Measurements from ENCODE around the gene OR6V1. TPM values are rescaled to one million over a fixed set of nuclear protein-coding genes. Genes with fewer than 3 reads are reported as not detected.

The OR6V1 gene
- total RNA-seq, 1 donor from 2014 or later, result not detected

DNA sequence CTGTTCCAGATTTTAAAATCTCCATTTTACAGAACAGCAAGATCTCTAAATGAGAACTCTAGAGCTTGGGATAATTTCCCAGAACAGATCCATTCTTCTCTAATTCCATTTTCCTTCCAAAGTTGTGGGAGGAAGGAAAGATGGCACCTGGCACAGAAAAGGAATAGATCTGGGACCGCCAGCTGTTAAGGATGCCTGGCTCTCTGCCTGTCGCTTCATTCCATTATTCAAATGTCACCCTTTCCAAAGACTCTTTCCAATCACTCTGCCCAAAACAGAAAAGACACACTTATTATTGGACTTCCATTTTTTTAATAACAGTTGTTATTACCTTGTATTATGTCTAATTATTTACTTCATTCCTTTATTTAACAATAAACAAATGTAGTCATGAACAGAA lies 24.5 kb upstream of the OR6V1 start:
- H3K4me1 Mint-ChIP-seq (ENCODE audit: low read depth, unreplicated experiment), result no peaks in the 10 kb centered on the region
- peaks cover 6% of the 10 kb centered on the region for H3K27me3 Mint-ChIP-seq (ENCODE audit: low read depth, unreplicated experiment)
- Histone ChIP-seq H3K4me2 (ENCODE audit: low read length) (no peak overlapping the region), H3K9ac (ENCODE audit: low read length) (no peak overlapping the region), H3K4me3 (ENCODE audit: insufficient read depth, low read depth, low read length) (no peak overlapping the region), H3K27me3 (ENCODE audit: insufficient read depth, low read length) (peaks cover 3% of the 10 kb centered on the region), H3K4me1 (ENCODE audit: insufficient read depth, low read length) (no peaks in the 10 kb centered on the region), H3K79me2 (ENCODE audit: insufficient read depth, low read length) (no peaks in the 10 kb centered on the region), H3K9me3 (ENCODE audit: insufficient read depth, low read depth, low read length) (no peaks in the 10 kb centered on the region), H3K36me3 (ENCODE audit: insufficient read depth, low read length) (no peaks in the 10 kb centered on the region), H2AFZ (ENCODE audit: low read depth, low read length) (no peak overlapping the region), H3K27ac (ENCODE audit: low read depth, low read length) (no peak overlapping the region), H4K20me1 (ENCODE audit: insufficient read depth, low read length) (no peaks in the 10 kb centered on the region)
- FAIRE-seq (no peak), DNase-seq (ENCODE audit: low read depth) (no peak)
- H3K9me3 Mint-ChIP-seq (ENCODE audit: unreplicated experiment), result no peaks in the 10 kb centered on the region
- H3K36me3 Mint-ChIP-seq (ENCODE audit: low read depth, unreplicated experiment), result no peaks in the 10 kb centered on the region
- H3K4me3 Mint-ChIP-seq (ENCODE audit: unreplicated experiment), result no peak overlapping the region
- H3K27ac Mint-ChIP-seq (ENCODE audit: unreplicated experiment), result no peak overlapping the region
- no peak for TF ChIP-seq EZH2 (IDR thresholded peaks at IDR 0.05; ENCODE audit: insufficient read depth, low read length)
- no peak for TF ChIP-seq CTCF (IDR thresholded peaks at IDR 0.05; ENCODE audit: insufficient read depth, low read depth, low read length)

- no peak overlapping the region for H3K4me2 ChIP-seq (ENCODE audit: low read length)
- H3K9me3 Mint-ChIP-seq (ENCODE audit: unreplicated experiment), result peaks cover 9% of the 10 kb centered on the region
- H2AFZ ChIP-seq (ENCODE audit: low read depth, low read length), result no peak overlapping the region
- no peaks in the 10 kb centered on the region for H3K9me3 ChIP-seq (ENCODE audit: insufficient read depth, low read depth, low read length)
- TF ChIP-seq CTCF (IDR thresholded peaks at IDR 0.05; ENCODE audit: insufficient read depth, low read depth, low read length), result no peak
- TF ChIP-seq EZH2 (IDR thresholded peaks at IDR 0.05; ENCODE audit: insufficient read depth, low read length), result no peak
- H3K27me3 ChIP-seq (ENCODE audit: insufficient read depth, low read length), result no peaks in the 10 kb centered on the region
- H3K27ac ChIP-seq (ENCODE audit: low read depth, low read length), result no peak overlapping the region
- no peak overlapping the region for H3K9ac ChIP-seq (ENCODE audit: low read length)
- H3K27ac Mint-ChIP-seq (ENCODE audit: unreplicated experiment), result no peak overlapping the region
- FAIRE-seq (no peak), DNase-seq (ENCODE audit: low read depth) (no peak)
- no peaks in the 10 kb centered on the region for H3K36me3 Mint-ChIP-seq (ENCODE audit: low read depth, unreplicated experiment)
- no peak overlapping the region for H3K4me3 Mint-ChIP-seq (ENCODE audit: unreplicated experiment)
- H3K36me3 ChIP-seq (ENCODE audit: insufficient read depth, low read length), result no peaks in the 10 kb centered on the region
- H3K4me3 ChIP-seq (ENCODE audit: insufficient read depth, low read depth, low read length), result no peak overlapping the region
- H3K79me2 ChIP-seq (ENCODE audit: insufficient read depth, low read length), result no peaks in the 10 kb centered on the region
- H3K4me1 ChIP-seq (ENCODE audit: insufficient read depth, low read length), result no peaks in the 10 kb centered on the region
- no peaks in the 10 kb centered on the region for H3K27me3 Mint-ChIP-seq (ENCODE audit: low read depth, unreplicated experiment)
- no peaks in the 10 kb centered on the region for H4K20me1 ChIP-seq (ENCODE audit: insufficient read depth, low read length)
- H3K4me1 Mint-ChIP-seq (ENCODE audit: low read depth, unreplicated experiment), result peaks cover 16% of the 10 kb centered on the region
Observed at GRCh38 chr7:143038635-143039034, 13.5 kb upstream of the OR6V1 start.

- Mint-ChIP-seq H3K27me3 (ENCODE audit: low read depth, unreplicated experiment) (no peaks in the 10 kb centered on the region), H3K4me3 (ENCODE audit: unreplicated experiment) (no peak overlapping the region), H3K4me1 (ENCODE audit: low read depth, unreplicated experiment) (peaks cover 17% of the 10 kb centered on the region), H3K27ac (ENCODE audit: unreplicated experiment) (no peak overlapping the region), H3K36me3 (ENCODE audit: low read depth, unreplicated experiment) (no peaks in the 10 kb centered on the region), H3K9me3 (ENCODE audit: unreplicated experiment) (peaks cover 4% of the 10 kb centered on the region)
- Histone ChIP-seq H2AFZ (ENCODE audit: low read depth, low read length) (no peak overlapping the region), H3K4me2 (ENCODE audit: low read length) (no peak overlapping the region), H3K27me3 (ENCODE audit: insufficient read depth, low read length) (no peaks in the 10 kb centered on the region), H3K9ac (ENCODE audit: low read length) (no peak overlapping the region), H3K4me1 (ENCODE audit: insufficient read depth, low read length) (no peaks in the 10 kb centered on the region), H3K36me3 (ENCODE audit: insufficient read depth, low read length) (no peaks in the 10 kb centered on the region), H3K9me3 (ENCODE audit: insufficient read depth, low read depth, low read length) (no peaks in the 10 kb centered on the region), H4K20me1 (ENCODE audit: insufficient read depth, low read length) (no peaks in the 10 kb centered on the region), H3K27ac (ENCODE audit: low read depth, low read length) (no peak overlapping the region), H3K79me2 (ENCODE audit: insufficient read depth, low read length) (no peaks in the 10 kb centered on the region), H3K4me3 (ENCODE audit: insufficient read depth, low read depth, low read length) (no peak overlapping the region)
- DNase-seq (ENCODE audit: low read depth) (no peak), FAIRE-seq (no peak)
- TF ChIP-seq EZH2 (IDR thresholded peaks at IDR 0.05; ENCODE audit: insufficient read depth, low read length) (no peak), CTCF (IDR thresholded peaks at IDR 0.05; ENCODE audit: insufficient read depth, low read depth, low read length) (no peak)
Observed at GRCh38 chr7:143040209-143040715, 11.9 kb upstream of the OR6V1 start.
